ENCODE measurements around the gene ZNF813.

GRCh38 chr19:53431399-53432087 is 36.0 kb upstream of the ZNF813 start, which contains the start of gene ZNF761:
- TF ChIP-seq CTCF (optimal IDR thresholded peaks at IDR 0.05 in 1 of 3, IDR thresholded peaks at IDR 0.05 in 1 of 3, conservative IDR thresholded peaks at IDR 0.05 in 1 of 3; ENCODE audit: extremely low read depth in 1 of 3, insufficient read depth in 2 of 3, low read length in 3 of 3) = peak in 1 of 3 experiments; percentile 24
- TF ChIP-seq EZH2 (IDR thresholded peaks at IDR 0.05; ENCODE audit: low read length) = no peak

Data from keratinocyte (primary cell).